Left cardiac atrium (tissue), 4 donors: ENCODE data around the gene HECW1. TPM values are rescaled to one million over a fixed set of nuclear protein-coding genes. Genes with fewer than 3 reads are reported as not detected.
"Not testable (repeated sequence)": the region's sequence is repeated elsewhere in the genome, so short reads cannot be mapped to it uniquely, and the experiment has no call there.

Experiments
- ATAC-seq, 2 donors: fragments of 200-7000 bp; cut with Tn5 transposase; one replicate each; pipeline ENCODE4 v1.9.1; 2020; ENCODE audit warnings: mild to moderate bottlenecking in 2 of 2, moderate library complexity in 2 of 2
- DNase-seq: peaks from one replicate; pipeline ENCODE4 v3.0.0-alpha.2; 2020
- intact Hi-C, 2 donors: fragments of 100-400 bp; cut with DNase I; formaldehyde crosslinking; loops; one replicate each; pipeline versions ENCODE4 v1.14.1 to v1.15.1; 2022 to 2023
- total RNA-seq, 2 donors: library from RNA; stranded (reverse); fragmentation: NEBNext Ultra II Directional; extraction: Animal tissue kit (Norgen Biotek cat#: 25700); gene quantifications; one replicate each; pipeline ENCODE4 v1.2.1, GENCODE V29; 2021
- donor health status: DM: no; HTN: yes; CAD: no.
- donor health status: DM: no; HTN: yes; CAD: no; lungs with severe emphysema.
- donor health status: DM: yes; HTN: yes; CAD: no.
- donor health status: Dilated cardiomyopathy.

The HECW1 gene
- total RNA-seq, 2 donors from 2014 or later: not detected

- DNase-seq (no peak), ATAC-seq (no peak)
- intact Hi-C loops: no loop called here
These were observed 1.5 kb upstream of the HECW1 start for GRCh38 chr7:43110791-43111535.

- DNase-seq (no peak), ATAC-seq (no peak)
- intact Hi-C loops: no loop called here
These were observed 603 bp upstream of the HECW1 start for GRCh38 chr7:43111630-43112458.

DNA sequence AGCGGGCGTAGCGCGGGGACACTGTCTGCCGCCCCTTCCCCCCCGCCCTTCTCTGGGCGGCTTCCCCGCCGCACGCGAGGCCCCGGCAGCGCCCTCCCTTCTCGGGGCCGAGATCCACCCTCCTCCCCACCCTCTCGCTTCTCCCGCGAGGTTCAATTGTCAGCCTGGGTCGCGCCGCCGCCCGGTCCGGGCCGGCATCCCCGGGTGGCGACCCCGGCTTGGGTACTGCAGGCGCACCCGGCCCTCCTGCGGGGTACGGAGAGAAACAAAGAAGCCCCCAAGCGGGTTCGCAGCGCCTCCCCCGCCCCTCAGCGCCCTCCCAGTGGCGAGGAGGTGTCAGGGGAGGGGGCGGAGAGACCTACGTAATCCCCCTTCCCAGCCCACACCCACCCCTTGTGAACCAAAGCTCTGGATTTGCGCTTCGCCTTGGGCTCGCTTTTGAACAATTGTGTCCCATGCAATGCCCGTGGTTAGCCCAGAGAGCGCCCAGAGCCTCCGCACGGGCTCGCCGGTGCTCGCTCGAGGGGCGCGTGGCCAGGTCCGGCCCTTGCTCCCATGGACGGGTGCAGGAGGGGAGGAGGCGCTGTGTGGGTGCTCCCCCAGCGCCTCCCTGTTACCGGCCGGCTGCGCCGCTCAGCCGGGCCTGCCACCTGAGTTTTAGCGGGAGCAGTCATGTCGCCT, 634 bp downstream of the HECW1 start:
- peak; percentile 73 to 85 for ATAC-seq
- intact Hi-C loops: no loop called here

DNA sequence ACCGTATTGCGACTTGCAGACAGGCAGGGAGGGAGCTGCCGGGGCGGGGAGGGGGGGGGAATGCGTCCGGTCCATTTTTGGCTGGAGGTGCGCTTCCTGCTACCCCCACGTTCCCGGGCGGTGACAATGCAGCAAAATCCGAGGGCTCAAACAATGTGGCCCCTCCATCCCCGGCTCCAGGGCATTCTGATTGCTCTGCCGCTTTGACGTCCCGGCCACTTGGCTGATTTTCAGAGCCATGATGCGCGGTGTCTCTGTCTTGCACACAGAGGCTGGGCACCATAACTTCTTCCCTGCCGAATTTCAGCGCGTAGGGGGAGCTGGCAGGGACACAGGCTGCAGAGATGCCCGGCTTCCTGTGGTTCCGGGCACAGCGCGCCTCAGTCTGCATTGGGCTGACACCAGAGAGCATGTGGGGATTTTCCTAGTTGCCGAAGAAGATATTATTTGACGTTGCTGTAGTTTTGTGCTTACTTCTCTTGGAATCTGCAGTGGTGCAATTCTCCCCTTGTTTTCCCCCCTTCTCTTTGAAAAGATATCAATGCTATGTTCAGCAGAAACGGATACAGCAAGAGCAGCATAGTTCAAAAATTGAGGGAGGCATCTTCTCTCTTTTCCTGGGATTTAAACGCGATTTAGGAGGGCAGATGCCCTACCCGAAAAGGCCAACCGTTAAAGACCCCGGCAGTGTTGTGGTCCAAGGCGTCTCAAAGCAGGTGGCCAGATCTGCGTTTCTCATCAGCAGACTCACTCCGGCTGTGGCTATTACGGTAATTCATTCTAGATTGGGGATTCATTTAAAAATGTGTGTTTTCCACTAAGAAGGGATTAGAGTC, 1.4 kb downstream of the HECW1 start:
- intact Hi-C loops: no loop called here
- no peak for DNase-seq
- peak in 1 of 2 donors; percentile 30 for ATAC-seq

More for the DNA sequence above, 634 bp downstream of the HECW1 start:
- DNase-seq: peak; percentile 34

- ATAC-seq: no peak
- DNase-seq: no peak
- intact Hi-C loops: no loop called here
These were observed 2.0 kb downstream of the HECW1 start for GRCh38 chr7:43114458-43114780.

DNA sequence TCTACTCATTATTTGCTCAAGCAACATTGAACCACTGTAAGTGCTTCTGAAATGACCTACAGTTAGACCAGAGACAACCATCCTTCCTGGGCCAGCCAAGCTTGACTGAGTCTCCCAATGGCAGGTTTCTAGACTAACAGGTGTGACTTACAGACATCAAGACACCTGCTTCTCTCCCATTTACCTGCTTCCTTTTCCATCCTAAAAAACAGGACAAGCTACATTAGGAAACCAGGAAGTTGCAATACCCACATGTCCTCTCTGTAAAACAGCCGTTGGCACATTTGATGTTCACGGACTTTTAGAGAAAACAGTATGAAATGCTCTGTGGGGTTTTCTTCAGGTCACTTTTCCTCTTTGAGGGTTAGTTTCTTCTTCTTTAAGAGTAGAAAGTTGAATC, 4.0 kb downstream of the HECW1 start:
- intact Hi-C loops: no loop called here
- ATAC-seq (no peak), DNase-seq (no peak)

GRCh38 chr7:43117095-43117494, 4.6 kb downstream of the HECW1 start:
- intact Hi-C loops: no loop called here
- no peak for DNase-seq
- ATAC-seq: no peak

- intact Hi-C loops: no loop called here
- ATAC-seq (no peak), DNase-seq (no peak)
These were observed 5.4 kb downstream of the HECW1 start for GRCh38 chr7:43117861-43118260.

- intact Hi-C loops: no loop called here
- DNase-seq (no peak), ATAC-seq (no peak)
These were observed 5.9 kb downstream of the HECW1 start for GRCh38 chr7:43118313-43118712.

GRCh38 chr7:43119371-43120075, 7.1 kb downstream of the HECW1 start:
- DNase-seq (no peak), ATAC-seq (peak in 1 of 2 donors; percentile 78)
- intact Hi-C loops: no loop called here

DNA sequence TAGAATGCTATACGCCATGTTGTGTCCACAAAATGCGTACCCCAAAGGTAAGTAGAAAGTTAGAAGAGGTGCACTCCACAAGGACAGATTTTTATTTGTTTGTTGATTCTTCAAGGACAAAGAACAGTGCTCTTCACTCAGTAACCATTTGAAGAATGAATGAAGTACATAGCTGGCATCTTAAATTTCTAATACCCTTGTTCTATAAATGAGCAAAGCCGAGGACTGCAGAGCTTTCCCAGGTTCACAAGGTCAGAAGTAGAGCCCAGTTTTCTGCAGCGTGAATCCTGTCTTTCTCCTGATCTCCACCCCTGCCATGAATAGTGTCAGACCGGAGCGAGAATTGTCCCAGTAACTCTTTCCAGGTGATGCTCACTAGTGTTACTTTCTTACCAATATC, 9.5 kb downstream of the HECW1 start:
- intact Hi-C loops: no loop called here
- ATAC-seq (no peak), DNase-seq (no peak)

- intact Hi-C loops: no loop called here
- DNase-seq (no peak), ATAC-seq (no peak)
These were observed 11.0 kb downstream of the HECW1 start for GRCh38 chr7:43123457-43123856.

- intact Hi-C loops: no loop called here
- ATAC-seq (no peak), DNase-seq (no peak)
These were observed 11.9 kb downstream of the HECW1 start for GRCh38 chr7:43124388-43124787.

DNA sequence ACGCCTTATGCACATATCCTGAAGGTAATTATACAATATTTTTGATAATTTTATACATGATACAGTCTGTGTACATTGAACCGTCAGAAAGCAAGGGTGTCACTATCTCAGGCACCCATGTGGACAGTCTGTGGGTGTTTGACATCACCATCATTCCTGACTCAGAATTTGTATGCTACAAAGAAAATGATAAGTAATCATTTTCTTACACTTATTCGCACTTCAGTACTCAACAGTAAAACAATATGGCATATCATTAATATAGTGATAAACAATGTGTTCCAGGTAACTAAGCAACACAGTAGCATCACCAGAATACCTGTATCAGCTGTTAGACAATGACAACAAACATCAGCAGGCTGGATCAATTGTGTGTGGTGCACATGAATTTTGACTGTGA, 17.9 kb downstream of the HECW1 start:
- DNase-seq (no peak), ATAC-seq (no peak)
- intact Hi-C loops: no loop called here

GRCh38 chr7:43135129-43135528, 22.7 kb downstream of the HECW1 start:
- DNase-seq: no peak
- ATAC-seq: no peak
- intact Hi-C loops: no loop called here

DNA sequence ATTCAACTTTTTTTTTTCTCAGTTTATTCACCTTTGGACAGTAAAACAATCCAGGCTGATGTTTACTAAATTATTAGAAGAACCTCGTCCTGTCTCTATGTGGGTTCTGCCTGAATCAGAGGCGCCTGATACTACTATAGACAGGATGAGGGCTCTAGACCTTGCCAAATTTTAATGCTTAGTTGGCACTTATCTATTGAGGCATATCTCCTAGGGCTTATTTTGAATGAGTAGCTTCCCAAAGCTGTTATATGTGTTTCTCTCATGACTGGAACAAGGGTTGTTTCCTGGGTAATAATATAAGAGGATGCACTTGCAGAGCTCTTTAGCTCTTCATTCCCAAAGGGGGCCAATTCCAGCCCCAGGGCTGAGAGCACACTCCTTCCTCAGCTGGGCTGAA, 23.6 kb downstream of the HECW1 start:
- DNase-seq (no peak), ATAC-seq (peak in 1 of 2 donors; percentile 22)
- intact Hi-C loops: no loop called here

GRCh38 chr7:43137121-43137744, 24.8 kb downstream of the HECW1 start:
- not testable (repeated sequence) for ATAC-seq

GRCh38 chr7:43137811-43138210, 25.4 kb downstream of the HECW1 start:
- ATAC-seq (no peak), DNase-seq (no peak)
- intact Hi-C loops: no loop called here

More at GRCh38 chr7:43137121-43137744, 24.8 kb downstream of the HECW1 start:
- intact Hi-C loops, DNase-seq: not testable (repeated sequence)
